Upper lobe of left lung (tissue), 4 donors: ENCODE results near the gene VRK2.

Source experiments
- CTCF ChIP-seq, 6 experiments: fragments of 450-650 bp in 4 of 6; fragments of 200-600 bp in 2 of 6; sonication (generic) in 2 of 6; IDR thresholded peaks; one replicate each; pipeline ENCODE4 v1.5.1; 2016 to 2019; ENCODE audit warnings: antibody characterized with exemption in 6 of 6
- POLR2A ChIP-seq, 4 donors: fragments of 450-650 bp; IDR thresholded peaks; one replicate each; pipeline ENCODE4 v1.5.1; 2016 to 2017; ENCODE audit warnings: antibody characterized with exemption in 4 of 4, mild to moderate bottlenecking in 2 of 4

- TF ChIP-seq CTCF (IDR thresholded peaks at IDR 0.05), result no peak
- TF ChIP-seq POLR2A (IDR thresholded peaks at IDR 0.05), result no peak
Observed at GRCh38 chr2:58163913-58164312, 117.3 kb downstream of the VRK2 start.
